DMS 273 (cell line): ENCODE measurements around the gene ARID4B.
A peak's percentile ranks its signal among the peaks of the same experiment; 100 is the strongest.
"Not testable (repeated sequence)": the region's sequence is repeated elsewhere in the genome, so short reads cannot be mapped to it uniquely, and the experiment has no call there.

ENCODE experiments used
- DNase-seq: peaks from one replicate; lab custom pipeline; 2025; ENCODE audit not compliant: unreplicated experiment; lab: John Stamatoyannopoulos, UW

Gene ARID4B

DNA sequence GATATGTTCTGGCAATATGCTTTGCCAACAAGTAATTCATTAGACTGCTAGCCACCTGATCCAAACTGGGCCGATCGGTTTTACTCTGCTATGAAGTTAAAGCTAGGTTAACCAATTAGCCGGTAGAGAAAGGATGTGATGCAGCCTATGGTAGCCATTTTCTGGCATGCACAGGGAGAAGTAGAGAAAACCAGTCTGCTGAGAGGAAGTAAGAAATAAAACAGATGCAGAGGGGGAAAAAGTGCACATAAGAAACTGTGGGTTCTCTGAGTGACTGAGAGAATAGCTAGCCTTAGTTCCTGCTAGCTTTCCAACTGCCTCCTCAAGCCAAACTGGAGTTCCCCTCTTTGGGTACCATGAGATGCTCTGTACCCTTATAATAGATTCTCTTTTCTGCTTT lies 52.8 kb downstream of the ARID4B start:
- DNase-seq, result no peak

DNA sequence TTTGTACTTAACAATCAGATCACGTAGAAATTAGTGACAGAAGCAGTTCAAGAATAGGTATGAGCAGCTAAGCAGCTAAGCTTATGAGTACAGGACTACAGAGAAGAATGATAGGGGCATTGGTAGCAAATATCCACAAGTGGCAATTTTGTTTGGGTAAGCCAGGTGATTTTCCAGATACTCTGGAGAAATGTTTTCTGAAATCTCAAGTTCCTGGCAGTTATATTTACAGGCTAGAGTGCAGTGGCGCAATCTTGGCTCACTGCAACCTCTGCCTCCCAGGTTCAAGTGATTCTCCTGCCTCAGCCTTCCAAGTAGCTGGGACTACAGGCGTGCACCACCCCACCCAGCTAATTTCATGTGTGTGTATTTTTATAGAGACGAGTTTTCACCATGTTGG lies 55.1 kb downstream of the ARID4B start:
- no peak for DNase-seq

DNA sequence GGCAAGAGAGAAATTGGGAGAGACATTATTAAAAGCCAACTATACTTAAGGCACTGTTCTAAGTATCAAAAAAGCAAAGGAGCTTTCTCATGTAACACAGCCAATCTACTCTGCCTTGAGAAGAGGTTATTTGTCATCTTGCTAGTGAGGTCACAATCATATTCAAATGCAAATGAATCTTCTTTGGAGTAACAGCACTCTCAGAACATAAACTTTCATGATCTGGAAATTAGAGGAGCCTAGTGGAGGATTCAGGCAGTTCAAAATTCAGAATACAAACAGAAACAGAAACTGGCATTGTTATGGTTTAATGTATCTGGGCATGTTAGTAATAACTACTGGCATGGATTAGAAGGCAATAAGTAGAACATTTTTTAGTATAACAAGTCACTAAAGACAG lies 57.4 kb downstream of the ARID4B start:
- DNase-seq, result peak; percentile 25

DNA sequence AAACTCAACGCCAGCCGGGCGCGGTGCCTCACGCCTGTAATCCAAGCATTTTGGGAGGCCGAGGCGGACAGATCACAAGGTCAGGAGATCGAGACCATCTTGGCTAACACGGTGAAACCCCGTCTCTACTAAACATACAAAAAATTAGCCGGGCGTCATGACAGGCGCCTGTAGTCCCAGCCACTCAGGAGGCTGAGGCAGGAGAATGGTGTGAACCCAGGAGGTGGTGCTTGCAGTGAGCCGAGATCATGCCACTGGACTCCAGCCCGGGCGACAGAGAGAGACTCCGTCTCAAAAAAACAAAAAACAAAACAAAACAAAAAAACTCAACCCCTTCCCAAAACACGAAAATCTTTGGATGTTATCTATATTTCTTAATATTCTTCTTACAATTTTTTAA lies 58.0 kb downstream of the ARID4B start:
- not testable (repeated sequence) for DNase-seq

DNA sequence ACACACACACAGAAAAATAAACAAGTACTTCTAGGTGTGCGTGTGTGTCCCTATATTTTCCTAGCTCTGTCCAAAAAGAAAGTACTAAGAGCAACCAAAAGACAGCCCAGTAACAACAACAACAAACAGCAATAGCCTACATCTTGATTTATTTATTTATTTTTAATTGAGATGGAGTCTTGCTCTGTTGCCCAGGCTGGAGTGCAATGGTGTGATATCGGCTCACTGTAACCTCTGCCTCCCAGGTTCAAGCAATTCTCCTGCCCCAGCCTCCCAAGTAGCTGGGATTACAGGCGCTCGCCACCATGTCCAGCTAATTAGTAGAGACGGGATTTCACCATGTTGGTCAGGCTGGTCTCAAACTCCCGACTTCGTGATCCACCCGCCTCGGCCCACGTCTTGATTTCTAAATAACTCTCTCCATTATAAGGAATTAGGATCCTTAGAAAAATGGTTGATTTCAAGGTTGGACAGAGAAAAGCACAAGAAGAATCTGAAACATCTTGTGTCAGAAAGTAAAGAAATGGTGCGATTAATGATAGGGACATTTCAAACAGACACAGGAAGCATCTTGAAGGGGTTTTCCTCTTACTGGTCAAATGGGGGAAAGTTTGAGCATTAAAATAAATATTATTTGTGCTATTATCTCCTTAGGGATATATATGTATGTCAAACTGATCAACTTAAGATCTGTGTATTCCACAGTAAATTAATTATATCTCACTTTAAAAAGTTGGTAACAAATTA lies 59.4 kb downstream of the ARID4B start:
- no peak for DNase-seq

DNA sequence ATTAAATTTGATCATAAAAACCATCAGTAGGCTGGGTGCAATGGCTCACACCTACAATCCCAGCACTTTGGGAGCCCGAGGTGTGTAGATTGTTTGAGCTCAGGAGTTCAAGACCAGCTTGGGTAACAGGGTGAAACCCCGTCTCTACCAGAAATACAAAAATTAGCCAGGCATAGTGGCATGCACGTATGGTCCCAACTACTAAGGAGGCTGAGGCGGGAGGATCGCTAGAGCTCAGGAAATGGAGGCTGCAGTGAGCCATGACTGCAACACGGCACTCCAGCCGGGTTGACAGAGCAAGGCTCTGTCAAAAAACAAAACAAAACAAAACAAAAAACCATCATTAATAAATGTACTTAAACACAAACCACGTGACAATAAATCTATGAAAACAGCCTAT lies 61.0 kb downstream of the ARID4B start:
- no peak for DNase-seq

DNA sequence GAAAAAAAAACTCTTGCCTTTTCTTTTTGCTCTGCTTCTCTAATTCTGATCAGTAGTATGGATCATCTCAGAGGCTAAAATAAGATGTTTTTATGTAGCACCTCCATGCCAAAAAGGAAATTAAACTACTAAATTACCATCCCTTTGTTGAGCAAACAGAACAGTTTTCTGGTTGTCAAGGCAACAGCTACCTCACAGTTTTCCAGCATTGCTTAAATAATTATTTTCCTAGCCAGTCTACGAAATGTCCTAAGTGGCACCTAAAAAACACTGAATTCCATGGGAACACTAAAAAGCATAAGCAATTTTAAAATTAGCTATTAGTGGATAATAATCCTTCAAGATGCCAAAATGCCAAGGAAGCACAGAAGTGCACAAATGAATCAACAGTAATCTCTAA lies 61.7 kb downstream of the ARID4B start:
- DNase-seq, result no peak

DNA sequence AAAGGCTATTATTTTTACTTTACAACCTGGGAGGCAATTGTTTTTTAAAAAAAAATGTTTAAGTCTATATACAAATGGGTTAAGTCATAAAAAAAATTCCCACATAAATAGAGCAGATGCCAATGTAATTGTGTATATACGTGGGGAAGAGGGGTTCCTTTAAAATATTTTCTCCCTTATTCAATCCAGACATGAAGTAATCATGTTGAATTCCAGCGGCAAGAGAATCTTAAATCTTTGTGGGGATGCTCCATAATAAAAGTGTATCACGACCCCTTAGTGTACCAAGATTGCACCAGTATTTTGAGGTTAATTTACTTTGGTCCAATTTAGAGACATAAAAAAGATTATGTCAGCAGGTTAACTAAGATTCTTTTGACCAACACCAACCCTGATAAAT lies 62.1 kb downstream of the ARID4B start:
- DNase-seq, result no peak

DNA sequence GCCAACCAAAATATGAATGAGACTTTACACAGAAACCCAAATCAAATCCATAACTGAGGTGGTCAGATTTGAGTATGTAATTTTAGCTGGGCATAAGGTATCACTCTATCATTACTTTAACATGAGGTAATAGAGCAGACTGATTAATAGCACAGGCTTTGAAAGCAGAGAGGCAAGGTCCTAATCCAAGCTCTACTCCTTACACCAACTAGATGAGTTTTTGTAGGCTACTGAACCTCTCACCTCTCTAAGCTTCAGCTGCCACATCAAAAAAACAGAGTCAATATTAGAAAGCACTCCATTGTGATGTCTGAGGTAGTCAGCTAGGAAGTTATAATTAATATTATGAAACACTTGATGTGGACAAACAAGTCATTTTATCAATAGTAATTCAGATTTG lies 63.7 kb downstream of the ARID4B start:
- no peak for DNase-seq

DNA sequence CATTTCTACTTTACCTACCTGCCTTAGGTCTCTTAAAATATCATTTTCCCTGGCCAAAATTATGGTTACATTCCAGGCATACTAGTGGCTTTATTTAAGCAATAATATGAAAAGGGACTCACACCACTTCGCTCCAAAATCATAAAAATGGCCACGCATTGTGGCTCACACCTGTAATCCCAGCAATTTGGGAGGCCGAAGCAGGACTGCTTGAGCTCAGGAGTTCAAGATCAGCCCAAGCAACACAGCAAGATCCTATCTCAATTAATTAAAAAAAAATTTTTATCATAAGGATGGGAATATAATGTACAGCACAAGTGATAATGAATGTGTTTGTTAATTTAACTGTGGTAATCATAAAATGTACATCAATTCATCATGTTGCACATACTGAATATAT lies 65.4 kb downstream of the ARID4B start:
- DNase-seq, result no peak

DNA sequence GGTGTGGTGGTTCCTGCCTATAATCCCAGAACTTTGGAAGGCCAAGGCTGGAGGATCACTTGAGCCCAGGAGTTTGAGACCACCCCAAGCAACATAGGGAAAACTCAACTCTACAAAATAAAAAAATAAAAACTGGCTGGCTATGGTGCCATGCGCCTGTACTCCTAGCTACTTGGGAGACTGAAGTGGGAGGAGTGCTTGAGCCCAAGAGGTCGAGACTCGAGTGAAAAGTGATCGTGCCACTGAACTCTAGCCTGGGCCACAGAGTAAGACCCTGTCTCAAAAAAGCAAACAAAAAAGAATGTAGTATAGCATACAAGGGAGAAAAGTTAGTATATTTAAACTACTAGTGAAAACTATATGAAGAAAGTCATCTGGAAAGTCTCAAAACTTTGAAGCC lies 66.7 kb downstream of the ARID4B start:
- DNase-seq, result no peak

DNA sequence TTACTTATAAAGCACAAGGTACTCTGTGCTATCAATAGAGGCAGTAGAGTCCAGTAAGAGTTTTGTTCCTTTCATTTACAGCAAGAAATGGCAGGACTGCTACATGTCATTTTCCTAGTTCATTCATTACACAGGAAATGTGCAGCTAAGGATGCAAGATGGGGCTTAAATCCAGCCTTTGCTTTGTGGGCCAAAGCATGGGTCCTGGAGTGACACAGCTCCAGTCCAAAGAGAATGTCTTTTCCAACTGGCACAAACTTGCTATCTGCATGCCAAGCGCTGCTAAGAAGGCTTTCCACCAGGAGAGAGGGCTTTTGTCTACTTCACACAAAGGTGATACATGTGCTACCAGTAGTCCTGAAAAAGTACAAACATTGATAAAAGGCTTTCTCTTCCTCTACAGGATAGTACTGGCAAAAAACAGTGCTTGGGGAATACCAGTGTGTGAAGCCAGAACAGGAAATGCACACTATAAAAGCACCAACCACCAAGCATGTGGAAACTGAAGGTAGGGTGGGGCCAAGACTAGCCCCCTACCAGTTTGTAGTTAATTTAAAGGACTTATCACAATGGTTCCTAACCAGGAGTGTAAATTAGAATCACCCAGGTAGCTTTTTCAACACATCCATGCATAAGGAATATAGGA lies 68.7 kb downstream of the ARID4B start:
- no peak for DNase-seq

DNA sequence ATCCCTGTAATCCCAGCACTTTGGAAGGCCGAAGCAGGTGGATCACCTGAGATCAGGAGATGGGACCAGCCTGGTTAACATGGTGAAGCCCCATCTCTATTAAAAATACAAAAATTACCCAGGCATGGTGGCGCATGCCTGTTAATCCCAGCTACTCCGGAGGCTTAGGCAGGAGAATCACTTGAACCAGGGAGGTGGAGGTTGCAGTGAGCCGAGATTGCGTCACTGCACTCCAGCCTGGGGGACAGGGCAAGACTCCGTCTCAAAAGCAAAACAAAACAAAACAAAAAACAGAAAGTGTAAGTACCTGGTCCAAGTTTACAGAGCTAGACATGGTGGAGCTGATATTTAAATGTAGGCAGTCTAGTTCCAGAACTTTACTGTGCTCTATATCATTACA lies 69.9 kb downstream of the ARID4B start:
- not testable (repeated sequence) for DNase-seq

DNA sequence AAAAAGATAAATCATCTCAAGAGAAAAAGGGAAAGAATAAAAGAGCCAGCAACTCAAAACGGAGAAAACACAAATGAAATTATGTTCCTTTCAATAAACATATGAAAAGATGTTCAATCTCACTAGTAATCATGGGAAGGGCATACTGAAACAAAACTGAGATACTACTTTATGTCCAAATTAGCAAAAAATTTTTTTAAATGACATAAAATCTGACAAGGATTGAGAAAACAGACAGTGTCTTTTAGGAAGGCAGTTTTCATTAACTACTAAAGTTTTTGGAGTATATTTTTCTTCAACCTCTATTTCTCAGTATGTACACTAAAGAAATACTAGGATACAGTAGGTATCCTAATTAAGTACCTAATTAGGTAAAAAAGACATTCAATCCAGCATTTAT lies 73.3 kb downstream of the ARID4B start:
- DNase-seq, result no peak

DNA sequence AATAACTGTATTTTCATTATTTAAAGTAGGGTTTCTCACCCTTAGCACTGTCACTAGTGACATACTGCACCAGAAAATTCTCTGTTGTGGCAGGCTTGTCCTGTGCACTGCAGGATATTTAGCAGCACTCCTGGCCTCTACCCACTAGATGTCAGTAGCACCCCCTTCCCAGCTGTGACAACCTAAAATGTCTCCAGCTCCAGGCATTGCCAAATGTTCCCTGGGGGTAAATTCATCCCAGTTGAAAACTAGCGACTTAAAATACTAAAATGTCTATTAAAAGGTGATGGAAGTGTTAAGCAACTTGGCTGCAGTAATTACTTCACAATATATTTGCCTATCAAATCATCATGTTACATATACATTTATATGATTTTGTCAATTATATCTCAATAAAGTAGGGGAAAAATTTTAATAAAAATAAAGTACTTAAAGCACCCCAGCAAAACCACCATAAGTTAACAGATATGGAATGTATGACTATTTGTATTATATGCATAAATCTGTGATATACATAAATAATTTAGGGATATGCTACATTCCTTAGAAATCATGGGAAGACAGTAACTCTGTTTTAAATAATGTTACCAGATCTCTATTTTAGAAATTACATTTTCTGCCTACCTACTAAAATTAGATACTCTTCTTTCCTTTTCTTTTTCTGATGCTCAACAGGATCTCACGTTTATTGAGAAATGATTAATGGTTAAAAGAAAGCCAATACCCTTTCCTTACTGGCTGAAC lies 74.6 kb downstream of the ARID4B start:
- DNase-seq, result peak; percentile 90

DNA sequence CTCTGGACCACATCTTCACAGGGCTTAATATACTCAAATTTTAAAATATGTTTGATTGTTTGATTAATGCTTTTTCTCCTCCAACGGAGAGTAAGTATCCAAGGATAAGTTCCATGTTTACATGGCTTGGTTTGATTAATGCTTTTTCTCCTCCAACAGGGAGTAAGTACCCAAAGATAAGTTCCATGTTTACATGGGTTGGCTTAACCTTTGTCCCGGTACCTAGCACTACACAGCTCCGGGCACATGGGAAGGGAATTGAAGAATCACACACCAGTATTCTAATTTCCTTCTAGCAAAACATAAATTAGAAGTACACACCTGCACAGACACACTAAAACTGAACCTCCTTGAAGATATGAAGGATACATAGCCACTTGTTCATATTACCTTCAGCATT lies 77.5 kb downstream of the ARID4B start:
- DNase-seq, result no peak

DNA sequence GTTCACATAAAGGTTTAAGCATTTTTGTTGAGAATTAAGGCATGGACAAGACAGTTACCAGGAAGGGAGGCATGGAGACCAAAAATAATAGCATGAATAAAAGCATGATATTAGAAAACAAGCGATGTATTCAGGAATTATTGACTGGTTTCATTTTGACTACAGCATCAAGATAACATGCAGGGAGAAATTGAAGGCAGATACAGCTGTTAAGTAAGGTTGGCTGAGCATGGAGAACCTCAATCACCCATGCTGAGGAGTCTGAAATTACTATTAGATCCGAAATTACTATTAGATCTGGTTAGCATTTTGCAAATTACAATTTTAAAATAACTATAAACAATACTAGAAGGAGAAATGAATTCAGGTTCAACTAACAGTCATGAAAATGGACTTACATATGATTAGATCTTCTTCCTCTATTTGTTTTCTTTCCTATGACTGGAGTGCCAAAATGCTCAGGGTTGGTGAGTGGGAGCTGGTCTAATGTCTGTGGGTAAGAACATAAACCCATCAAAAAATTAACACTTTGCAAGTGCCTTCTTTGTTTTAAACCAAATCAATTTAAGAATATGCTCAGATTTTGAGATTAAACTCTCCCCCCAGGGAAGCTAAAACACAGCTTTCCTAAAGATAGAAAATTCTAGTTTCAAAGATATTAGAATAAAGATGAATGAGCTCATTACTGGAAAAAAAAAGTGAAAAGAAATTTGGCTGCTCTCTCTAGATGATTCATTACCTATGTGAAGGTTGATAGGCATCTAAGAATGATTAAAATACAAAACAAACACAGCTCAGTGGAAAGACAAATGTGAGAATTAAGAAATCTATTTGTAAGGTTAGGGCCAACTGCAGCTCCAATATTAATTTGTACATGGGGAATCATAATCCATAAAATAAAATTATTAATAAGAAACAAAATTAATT lies 81.7 kb downstream of the ARID4B start:
- DNase-seq, result no peak

DNA sequence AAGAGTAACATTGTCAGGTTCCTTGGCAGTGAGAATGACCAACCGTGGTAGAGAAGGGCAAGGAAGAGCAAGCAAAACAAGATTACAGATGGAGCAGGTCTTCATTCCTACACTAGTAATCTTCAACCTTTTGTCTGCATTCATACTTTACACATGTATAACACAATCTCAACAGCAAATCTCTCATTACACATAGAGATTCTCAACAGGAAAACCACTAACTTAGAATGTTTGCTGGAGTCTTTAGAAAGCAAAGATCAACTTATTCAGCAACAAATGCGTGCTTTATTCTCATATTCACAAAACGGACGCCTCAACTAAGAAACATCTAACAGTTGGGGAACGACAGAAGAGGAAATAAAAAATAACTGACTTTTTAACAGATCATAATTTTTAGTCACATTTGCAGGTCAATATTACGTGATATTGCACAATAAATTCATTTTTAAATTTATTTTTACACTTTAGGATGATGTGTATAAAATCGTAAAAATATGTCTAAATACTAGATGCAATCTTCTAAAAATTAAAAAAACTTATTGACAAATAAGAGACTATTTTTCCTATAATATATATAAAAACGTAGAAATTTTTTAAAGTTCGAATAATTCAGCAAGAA lies 82.9 kb downstream of the ARID4B start:
- DNase-seq, result no peak

DNA sequence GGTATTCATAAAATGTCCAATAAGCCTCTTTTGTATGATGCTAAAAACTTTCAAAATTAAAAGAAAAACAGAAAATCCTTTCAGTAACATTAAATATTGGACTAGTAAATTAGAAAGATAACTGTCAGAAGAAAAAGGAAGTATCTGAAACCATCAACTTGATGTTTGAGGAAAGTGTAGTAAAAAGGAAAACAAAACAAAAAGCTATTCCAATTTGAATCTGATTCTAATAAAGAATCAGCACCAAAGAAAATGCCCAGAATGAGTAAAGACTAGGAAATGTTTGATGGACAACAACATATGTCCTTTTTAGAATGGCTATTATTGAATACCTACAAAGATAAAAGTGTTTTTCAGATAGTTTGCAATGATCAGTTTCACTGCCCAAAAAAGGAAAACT lies 87.0 kb downstream of the ARID4B start:
- DNase-seq, result no peak

DNA sequence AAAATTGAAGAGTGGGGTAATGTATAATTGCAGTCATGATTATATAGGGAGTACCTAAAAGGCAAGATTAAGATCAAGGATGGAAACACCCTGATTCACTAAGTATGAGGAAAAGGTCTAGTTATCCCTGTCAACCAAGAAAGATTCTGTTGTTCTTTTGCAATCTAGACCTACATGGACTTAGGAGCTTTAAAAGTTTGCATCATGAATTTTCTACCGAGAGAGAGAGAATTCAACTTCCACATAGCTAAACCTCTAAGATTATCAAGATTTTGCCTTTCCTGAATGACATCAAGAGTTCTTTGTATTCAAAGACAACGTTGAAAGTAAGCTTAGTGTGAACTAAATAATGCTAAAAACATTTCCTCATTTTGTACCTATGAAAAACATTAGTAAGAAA lies 88.1 kb downstream of the ARID4B start:
- no peak for DNase-seq

DNA sequence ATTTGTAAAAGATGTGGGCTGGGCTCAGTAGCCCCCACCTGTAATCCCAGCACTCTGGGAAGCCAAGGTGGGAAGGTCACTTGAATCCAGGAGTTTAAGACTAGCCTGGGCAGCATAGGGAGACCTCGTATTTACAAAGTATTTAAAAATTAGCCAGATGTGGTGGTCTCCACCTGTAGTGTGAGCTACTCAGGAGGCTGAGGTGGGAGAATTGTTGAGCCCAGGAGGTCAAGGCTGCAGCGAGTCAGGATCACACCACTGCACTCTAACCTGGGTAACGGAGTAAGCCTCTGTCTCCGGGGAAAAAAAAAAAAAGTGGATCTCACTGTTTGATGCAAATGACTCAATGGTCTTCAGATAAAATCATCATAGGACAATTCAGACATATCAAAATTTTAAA lies 89.4 kb downstream of the ARID4B start:
- no peak for DNase-seq
